GM23338 (cell line): ENCODE results near the gene XPA. TPM values are rescaled to one million over a fixed set of nuclear protein-coding genes. Genes with fewer than 3 reads are reported as not detected.

ENCODE experiments used
- ATAC-seq: fragments of 200-7000 bp; cut with Tn5 transposase; 3 replicates; pipeline ENCODE4 v1.9.1; 2020
- DNase-seq: peaks from one replicate; pipeline ENCODE4 v3.0.0-alpha.2; 2015; ENCODE audit warnings: low spot score
- H2AFZ ChIP-seq: fragments of 200-600 bp; sonication (generic); 2 replicates; pipeline ENCODE4 v1.8.0; 2016; ENCODE audit warnings: antibody characterized with exemption, mild to moderate bottlenecking, moderate library complexity
- H3F3A ChIP-seq: fragments of 200-600 bp; sonication (generic); replicated peaks from 2 replicates; pipeline ENCODE4 v1.8.0; 2017; ENCODE audit warnings: antibody characterized with exemption, mixed run types, low read depth
- H3K27ac ChIP-seq: fragments of 200-600 bp; sonication (generic); 2 replicates; pipeline ENCODE4 v1.6.1; 2016; ENCODE audit warnings: low read depth
- H3K27me3 ChIP-seq: fragments of 200-600 bp; sonication (generic); 2 replicates; pipeline ENCODE4 v1.8.0; 2016; ENCODE audit warnings: mild to moderate bottlenecking, mixed run types, moderate library complexity; ENCODE audit not compliant: insufficient read depth
- H3K36me3 ChIP-seq: fragments of 200-600 bp; sonication (generic); 2 replicates; pipeline ENCODE4 v1.8.0; 2016; ENCODE audit warnings: mild to moderate bottlenecking; ENCODE audit not compliant: insufficient read depth
- H3K4me1 ChIP-seq: fragments of 200-600 bp; sonication (generic); 2 replicates; pipeline ENCODE4 v1.8.0; 2016; ENCODE audit warnings: mild to moderate bottlenecking, moderate library complexity; ENCODE audit not compliant: insufficient read depth
- H3K4me2 ChIP-seq: fragments of 200-600 bp; sonication (generic); 2 replicates; pipeline ENCODE4 v1.7.1; 2017; ENCODE audit warnings: mixed run types
- H3K4me3 ChIP-seq: fragments of 200-600 bp; sonication (generic); 2 replicates; pipeline ENCODE4 v1.6.1; 2016; ENCODE audit warnings: mixed run types
- H3K79me2 ChIP-seq: fragments of 200-600 bp; sonication (generic); replicated peaks from 2 replicates; pipeline ENCODE4 v1.8.0; 2017; ENCODE audit warnings: mild to moderate bottlenecking; ENCODE audit not compliant: insufficient read depth
- H3K9me2 ChIP-seq: fragments of 200-600 bp; sonication (generic); 2 replicates; pipeline ENCODE4 v1.8.0; 2017; ENCODE audit not compliant: insufficient read depth
- H4K20me1 ChIP-seq: fragments of 200-600 bp; sonication (generic); replicated peaks from 2 replicates; pipeline ENCODE4 v1.8.0; 2017; ENCODE audit warnings: mild to moderate bottlenecking; ENCODE audit not compliant: insufficient read depth
- H3K27ac Mint-ChIP-seq: 2 replicates; pipeline ENCODE4 v1.8.0; 2020; ENCODE audit warnings: inconsistent platforms, mild to moderate bottlenecking, moderate library complexity, mixed read lengths
- H3K27me3 Mint-ChIP-seq: 3 replicates; pipeline ENCODE4 v1.8.0; 2022; ENCODE audit warnings: low read depth, mild to moderate bottlenecking, moderate library complexity, mixed read lengths, inconsistent platforms; ENCODE audit not compliant: insufficient read depth, poor library complexity
- H3K36me3 Mint-ChIP-seq: 3 replicates; pipeline ENCODE4 v1.8.0; 2021; ENCODE audit warnings: low read depth, mild to moderate bottlenecking, inconsistent platforms, moderate library complexity, mixed read lengths
- H3K4me1 Mint-ChIP-seq: 3 replicates; pipeline ENCODE4 v1.8.0; 2020; ENCODE audit warnings: mild to moderate bottlenecking, inconsistent platforms, mixed read lengths
- H3K4me3 Mint-ChIP-seq: 3 replicates; pipeline ENCODE4 v1.8.0; 2021; ENCODE audit warnings: moderate library complexity, mild to moderate bottlenecking, inconsistent platforms, mixed read lengths
- H3K9me3 Mint-ChIP-seq: 3 replicates; pipeline ENCODE4 v1.8.0; 2020; ENCODE audit warnings: moderate library complexity, mild to moderate bottlenecking, inconsistent platforms, mixed read lengths
- CTCF ChIP-seq, 2 experiments: fragments of 200-600 bp in 1 of 2; sonication (generic) in 1 of 2; conservative IDR thresholded peaks; 2 replicates each; pipeline versions ENCODE4 v1.5.1 to v1.6.1; 2016 to 2017; ENCODE audit warnings: antibody characterized with exemption in 2 of 2, low read depth in 2 of 2, mild to moderate bottlenecking in 2 of 2, moderate library complexity in 1 of 2
- EZH2phosphoT487 ChIP-seq: fragments of 200-600 bp; sonication (generic); IDR thresholded peaks from one replicate; pipeline ENCODE4 v1.8.1; 2018; ENCODE audit warnings: antibody characterized with exemption; ENCODE audit not compliant: unreplicated experiment
- JUNB ChIP-seq: IDR thresholded peaks from one replicate; pipeline ENCODE4 v1.6.1; 2016; ENCODE audit warnings: antibody characterized with exemption; ENCODE audit not compliant: unreplicated experiment
- NANOG ChIP-seq: IDR thresholded peaks from 2 replicates; pipeline ENCODE4 v1.6.1; 2016; ENCODE audit warnings: antibody characterized with exemption, borderline replicate concordance
- POLR2AphosphoS5 ChIP-seq: IDR thresholded peaks from 2 replicates; pipeline ENCODE4 v1.6.1; 2016; ENCODE audit warnings: antibody characterized with exemption, low read depth
- STAT1 ChIP-seq: IDR thresholded peaks from one replicate; pipeline ENCODE4 v1.6.1; 2016; ENCODE audit warnings: antibody characterized with exemption; ENCODE audit not compliant: unreplicated experiment
- ZNF114 ChIP-seq: fragments of 250-450 bp; sonication (Bioruptor Pico); IDR thresholded peaks from 2 replicates; pipeline ENCODE4 v1.5.0; 2020; ENCODE audit warnings: mild to moderate bottlenecking, moderate library complexity
- ZNF331 ChIP-seq: fragments of 250-450 bp; sonication (Bioruptor Pico); IDR thresholded peaks from 2 replicates; pipeline ENCODE4 v1.5.0; 2020; ENCODE audit warnings: low read depth, mild to moderate bottlenecking, moderate library complexity
- ZNF462 ChIP-seq: fragments of 250-450 bp; sonication (Bioruptor Pico); IDR thresholded peaks from 2 replicates; pipeline ENCODE4 v1.5.0; 2020; ENCODE audit warnings: mild to moderate bottlenecking, moderate library complexity
- polyA plus RNA-seq: library from polyadenylated mRNA; unstranded; fragments of >200 nt; fragmentation: Nextera tagmentation; extraction: Ambion mirVana; gene quantifications from 2 replicates; pipeline ENCODE4 v1.2.1, GENCODE V29; 2016
- total RNA-seq: library from RNA; depleted of rRNA; stranded (reverse); fragments of >200 nt; shearing (Covaris generic); gene quantifications from 2 replicates; pipeline ENCODE4 v1.2.3, GENCODE V29; 2014

The XPA gene
- total and polyA plus RNA-seq, 2 experiments from 2014 or later, result 1.9 to 9.1 TPM

GRCh38 chr9:97695390-97695789 lies 1.8 kb downstream of the XPA start (continued):
- TF ChIP-seq ZNF462 (CRISPR knock-in tag) (no peak), POLR2AphosphoS5 (no peak)

DNA sequence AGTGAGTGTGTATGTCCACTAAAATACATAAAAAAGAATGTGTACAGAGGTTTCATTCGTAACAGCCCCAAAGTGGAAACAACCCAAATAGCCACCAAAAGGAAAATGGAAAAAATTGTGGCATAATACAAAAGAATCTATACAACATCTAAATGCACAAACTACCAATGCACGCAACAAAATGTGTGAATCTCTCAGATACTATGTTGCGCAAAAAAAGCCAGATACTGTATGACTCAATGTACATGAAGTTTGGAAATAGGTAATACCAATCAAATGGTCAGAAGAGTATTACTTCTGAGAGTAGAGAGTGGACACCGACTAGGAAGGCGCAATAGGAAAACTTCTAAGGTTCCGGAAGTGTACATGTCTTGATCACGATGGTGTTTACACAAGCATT lies 2.4 kb downstream of the XPA start:
- H3K4me3 Mint-ChIP-seq, result no peak overlapping the region
- H3K4me2 ChIP-seq, result no peak overlapping the region
- no peaks in the 10 kb centered on the region for H3K9me3 Mint-ChIP-seq
- H4K20me1 ChIP-seq, result no peaks in the 10 kb centered on the region; the same call in none of the 2 replicates
- no peak overlapping the region for H3K4me3 ChIP-seq
- no peak overlapping the region for H3K27ac ChIP-seq
- DNase-seq (no peak), ATAC-seq (no peak)
- peaks cover 11% of the 10 kb centered on the region; the same call in 1 of the 2 replicates for H3K4me1 ChIP-seq
- no peak overlapping the region for H2AFZ ChIP-seq
- H3K27me3 ChIP-seq, result peaks cover 44% of the 10 kb centered on the region
- H3K9me2 ChIP-seq, result no peaks in the 10 kb centered on the region
- peaks cover 3% of the 10 kb centered on the region; the same call in 1 of the 3 replicates for H3K36me3 Mint-ChIP-seq
- peaks cover 14% of the 10 kb centered on the region; the same call in 2 of the 3 replicates for H3K4me1 Mint-ChIP-seq
- H3K27me3 Mint-ChIP-seq, result peaks cover 15% of the 10 kb centered on the region
- H3K27ac Mint-ChIP-seq, result no peak overlapping the region
- H3K36me3 ChIP-seq, result no peaks in the 10 kb centered on the region
- no peaks in the 10 kb centered on the region for H3K79me2 ChIP-seq
- H3F3A ChIP-seq, result peaks cover 5% of the 10 kb centered on the region
- TF ChIP-seq STAT1 (no peak), ZNF114 (no peak), JUNB (no peak), ZNF331 (CRISPR knock-in tag) (no peak), ZNF462 (CRISPR knock-in tag) (no peak), CTCF (conservative IDR thresholded peaks at IDR 0.05; ENCODE audit: low read depth in 2 of 2) (no peak), NANOG (no peak), EZH2phosphoT487 (no peak)
